SIG-M5 treated with dmso at 0.1 percent for 504 hours (cell line): ENCODE measurements around the gene TBC1D5.

Experiments used
- DNase-seq: peaks from one replicate; lab custom pipeline; 2025; ENCODE audit not compliant: unreplicated experiment; lab: John Stamatoyannopoulos, UW

The TBC1D5 gene

GRCh38 chr3:17602126-17602525 is 140.3 kb downstream of the TBC1D5 start:
- DNase-seq, result no peak

GRCh38 chr3:17592956-17593355 is 149.5 kb downstream of the TBC1D5 start:
- no peak for DNase-seq

- DNase-seq, result no peak
These were observed 152.0 kb downstream of the TBC1D5 start for GRCh38 chr3:17590465-17590864.

- DNase-seq, result no peak
These were observed 152.5 kb downstream of the TBC1D5 start for GRCh38 chr3:17589888-17590287.

GRCh38 chr3:17588422-17588821 is 154.0 kb downstream of the TBC1D5 start:
- DNase-seq, result no peak

GRCh38 chr3:17585394-17586325 is 156.8 kb downstream of the TBC1D5 start:
- no peak for DNase-seq

- DNase-seq, result no peak
These were observed 158.4 kb downstream of the TBC1D5 start for GRCh38 chr3:17584066-17584465.

GRCh38 chr3:17583530-17583929 is 158.9 kb downstream of the TBC1D5 start:
- peak; percentile 61 for DNase-seq

GRCh38 chr3:17581421-17582080 is 160.9 kb downstream of the TBC1D5 start:
- DNase-seq, result no peak

- no peak for DNase-seq
These were observed 161.5 kb downstream of the TBC1D5 start for GRCh38 chr3:17580901-17581300.

GRCh38 chr3:17579289-17580031 is 163.0 kb downstream of the TBC1D5 start:
- DNase-seq, result peak; percentile 57

- DNase-seq, result no peak
These were observed 164.5 kb downstream of the TBC1D5 start for GRCh38 chr3:17577796-17578520.

GRCh38 chr3:17573396-17573795 is 169.0 kb downstream of the TBC1D5 start:
- peak; percentile 25 for DNase-seq

GRCh38 chr3:17571686-17572085 is 170.7 kb downstream of the TBC1D5 start:
- no peak for DNase-seq

GRCh38 chr3:17562845-17563244 is 179.6 kb downstream of the TBC1D5 start:
- no peak for DNase-seq

GRCh38 chr3:17558565-17558964 is 183.9 kb downstream of the TBC1D5 start:
- no peak for DNase-seq

GRCh38 chr3:17557749-17558463 is 184.5 kb downstream of the TBC1D5 start:
- DNase-seq, result no peak

GRCh38 chr3:17555525-17555924 is 186.9 kb downstream of the TBC1D5 start:
- DNase-seq, result no peak

GRCh38 chr3:17554078-17554477 is 188.4 kb downstream of the TBC1D5 start:
- DNase-seq, result no peak

GRCh38 chr3:17553080-17553479 is 189.4 kb downstream of the TBC1D5 start:
- DNase-seq, result no peak
